Stimulated activated CD4-positive, alpha-beta T cell treated with anti-CD3 and anti-CD28 coated beads, TNF-alpha, amount 100 ng/mL, for 24 hours (primary cell): ENCODE data around the gene PRAMEF10.
"Not testable (repeated sequence)": the region's sequence is repeated elsewhere in the genome, so short reads cannot be mapped to it uniquely, and the experiment has no call there.

ENCODE experiments used
- DNase-seq, 3 experiments: peaks; one replicate each; pipeline ENCODE4 v3.0.0-alpha.2; 2020; ENCODE audit warnings: low read depth in 3 of 3

PRAMEF10 gene, protein sequence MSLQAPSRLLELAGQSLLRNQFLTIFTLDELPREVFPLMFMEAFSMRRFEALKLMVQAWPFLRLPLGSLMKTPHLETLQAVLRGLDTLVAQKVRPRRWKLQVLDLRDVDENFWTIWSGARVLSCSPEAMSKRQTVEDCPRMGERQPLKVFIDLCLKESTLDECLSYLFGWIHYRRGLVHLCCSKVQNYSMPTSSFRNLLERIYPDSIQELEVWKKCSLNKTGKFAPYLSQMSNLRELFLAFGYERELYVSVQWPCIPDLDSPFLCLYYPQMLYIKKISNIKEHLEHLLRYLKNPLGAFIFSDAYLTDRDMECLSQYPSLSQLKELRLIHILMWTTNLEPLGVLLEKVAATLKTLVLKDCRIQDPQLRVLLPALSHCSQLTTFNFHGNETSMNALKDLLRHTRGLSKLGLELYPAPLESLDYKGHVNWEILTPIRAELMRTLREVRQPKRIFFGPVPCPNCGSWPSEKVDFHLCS

GRCh38 chr1:12898170-12898569 lies at the start of gene PRAMEF10:
PRAMEF10 (minus strand) TSS chr1:12898270; CDS start chr1:12895847, 2,423 bp downstream.
- DNase-seq = not testable (repeated sequence)

- DNase-seq = not testable (repeated sequence)
Observed at GRCh38 chr1:12947480-12947879, 49.4 kb upstream of the PRAMEF10 start, which contains the start of gene PRAMEF6. PRAMEF6 (minus strand) TSS chr1:12947580; CDS start chr1:12942518, 5,062 bp downstream.

GRCh38 chr1:12924368-12924767 lies 26.3 kb upstream of the PRAMEF10 start:
- not testable (repeated sequence) for DNase-seq

DNA sequence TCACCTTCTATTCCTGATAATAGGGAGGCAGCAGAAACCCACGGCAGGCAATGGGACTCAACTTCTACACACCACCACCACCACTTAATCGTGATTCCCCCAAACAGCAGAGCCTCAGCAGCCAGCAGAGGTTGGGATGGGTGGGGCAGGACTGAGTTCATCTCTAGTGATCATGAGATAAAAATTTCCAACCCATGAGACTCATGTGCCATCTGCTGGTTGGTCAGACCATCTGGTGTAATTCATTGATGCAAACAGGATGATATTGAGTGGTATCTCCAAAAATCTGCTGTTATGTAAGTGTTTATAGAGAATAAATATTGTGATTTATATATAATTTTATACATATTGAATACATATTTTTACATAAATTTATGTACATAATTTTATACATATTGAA lies 23.7 kb upstream of the PRAMEF10 start:
- DNase-seq = not testable (repeated sequence)

DNA sequence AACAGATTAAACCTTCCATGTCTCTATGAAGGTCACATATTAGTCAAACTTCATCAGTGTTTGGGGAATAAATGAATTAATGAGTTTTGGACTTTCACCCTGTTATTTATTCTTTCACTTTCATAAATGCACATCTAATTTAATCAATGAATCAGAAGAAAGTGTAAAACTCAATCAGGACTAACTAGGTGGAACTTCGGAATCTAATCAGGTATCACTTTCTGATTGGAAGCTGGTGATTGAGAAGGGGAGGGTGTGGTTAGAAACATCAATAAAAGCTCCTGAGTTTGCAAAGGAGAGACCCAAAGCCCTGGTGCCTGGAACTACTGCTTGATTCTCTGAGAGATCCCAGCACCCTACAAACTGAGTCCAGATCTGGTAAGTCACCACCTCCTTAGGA lies 18.2 kb upstream of the PRAMEF10 start, which contains the start of gene PRAMEF7:
TSS of gene PRAMEF7 (plus strand) at position 301 of the 400 bp plus-strand sequence. CDS start 1,083 bp downstream, outside the sequence.
- not testable (repeated sequence) for DNase-seq

- DNase-seq = not testable (repeated sequence)
Observed at GRCh38 chr1:12903793-12904572, 5.9 kb upstream of the PRAMEF10 start.

DNA sequence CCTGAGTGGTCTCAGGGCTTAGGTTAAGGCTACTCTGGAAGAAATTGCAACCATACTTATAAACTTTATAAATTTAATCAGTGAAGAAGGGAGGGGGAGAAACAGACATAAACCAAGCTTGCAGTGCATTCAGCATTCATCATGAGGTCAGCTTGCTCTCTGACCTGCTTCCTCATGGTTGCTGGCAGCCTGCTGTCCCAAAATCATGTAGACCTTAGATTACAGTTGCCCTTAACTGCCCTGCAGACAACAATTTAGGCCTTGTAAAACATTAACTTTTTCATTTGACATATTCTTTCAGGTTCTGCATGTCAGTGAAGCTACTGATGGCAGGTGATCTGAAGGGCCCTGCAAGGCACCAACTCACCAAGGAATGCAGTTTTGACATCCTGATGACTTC lies 1.1 kb upstream of the PRAMEF10 start:
- not testable (repeated sequence) for DNase-seq

- DNase-seq = not testable (repeated sequence)
Observed at GRCh38 chr1:12886101-12886500, 12.0 kb downstream of the PRAMEF10 start, which contains the start of gene PRAMEF4. PRAMEF4 (minus strand) TSS chr1:12886201; CDS start chr1:12883394, 2,807 bp downstream.

GRCh38 chr1:12878453-12878852 lies 19.6 kb downstream of the PRAMEF10 start:
- DNase-seq = not testable (repeated sequence)

DNA sequence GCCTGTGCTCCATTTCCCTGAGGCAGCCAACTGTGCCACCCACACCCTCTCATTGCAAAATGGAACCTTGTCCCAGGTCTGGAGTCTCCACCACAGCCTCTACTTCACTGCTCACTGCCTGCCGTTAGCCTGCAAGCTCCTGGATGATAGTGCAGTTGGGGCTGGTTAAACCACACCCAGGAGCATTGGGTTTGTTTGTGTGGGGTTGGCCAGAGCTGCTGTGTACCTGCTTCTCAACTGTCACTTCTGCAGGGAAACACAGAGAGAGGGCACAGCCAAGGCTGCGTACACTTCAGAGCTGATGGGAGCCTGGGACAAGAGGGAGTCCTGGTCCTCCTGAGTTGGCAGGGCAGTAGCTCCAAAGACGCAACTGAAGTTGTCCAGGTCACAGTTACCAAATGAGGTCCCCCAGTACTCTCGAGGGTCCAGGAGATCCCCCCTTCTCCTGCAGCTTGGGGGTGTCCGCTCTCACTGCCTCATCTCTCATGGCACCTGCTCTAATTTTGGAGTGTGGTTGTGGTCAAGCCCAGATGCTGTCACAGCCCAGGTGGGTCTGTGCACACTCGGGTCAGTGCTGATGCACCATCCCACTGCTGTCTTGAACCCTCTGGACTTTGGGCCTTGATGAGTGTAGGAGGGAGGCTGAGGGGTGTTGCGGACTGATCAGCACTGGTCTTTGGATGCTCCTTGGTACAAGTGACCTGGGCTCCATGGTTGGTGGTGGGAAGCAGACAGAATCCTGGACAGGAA lies 34.8 kb downstream of the PRAMEF10 start:
- DNase-seq = not testable (repeated sequence)

DNA sequence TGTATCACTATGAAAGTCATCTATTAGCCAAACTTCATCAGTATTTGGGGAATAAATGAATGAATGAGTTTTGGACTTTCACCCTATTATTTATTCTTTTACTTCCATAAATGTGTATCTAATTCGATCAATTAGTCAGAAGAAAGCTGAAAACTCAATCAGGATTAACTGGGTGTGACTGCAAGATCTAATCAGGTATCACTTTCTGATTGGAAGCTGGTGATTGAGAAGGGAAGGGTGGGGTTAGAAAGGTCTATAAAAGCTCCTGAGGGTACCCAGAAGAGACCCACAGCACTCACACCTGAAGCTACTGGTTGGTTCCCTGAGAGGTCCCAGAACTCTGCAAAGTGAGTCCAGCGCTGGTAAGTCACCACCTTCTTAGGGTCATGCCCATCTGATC lies 41.3 kb downstream of the PRAMEF10 start, which contains the start of gene PRAMEF2:
TSS of gene PRAMEF2 (plus strand) at position 301 of the 400 bp plus-strand sequence. CDS start 1,924 bp downstream, outside the sequence.
- not testable (repeated sequence) for DNase-seq

GRCh38 chr1:12851779-12852178 lies 46.3 kb downstream of the PRAMEF10 start:
- DNase-seq = no peak

DNA sequence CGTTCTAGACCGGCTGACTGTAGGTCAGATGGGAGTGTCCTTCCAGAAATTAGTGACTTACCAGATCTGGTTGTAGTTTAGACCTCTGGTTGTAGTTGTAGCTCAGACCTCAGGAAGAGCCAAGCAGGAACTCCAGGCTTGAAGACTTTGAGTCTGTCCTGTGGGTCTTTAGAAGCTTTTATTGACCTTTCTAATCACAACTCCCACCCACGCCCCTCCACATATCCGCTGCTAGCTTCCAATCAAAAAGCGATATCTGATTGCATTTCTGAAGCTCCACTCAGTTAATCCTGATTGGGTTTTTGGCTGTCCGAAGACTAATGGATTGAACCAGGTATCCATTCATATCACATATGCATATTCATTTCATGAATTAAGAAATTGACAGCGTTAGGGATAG lies 49.5 kb downstream of the PRAMEF10 start, which contains the start of gene HNRNPCL1:
TSS of gene HNRNPCL1 (minus strand) at position 101 of the 400 bp plus-strand sequence. CDS start 431 bp downstream, outside the sequence.
- DNase-seq = not testable (repeated sequence)
